Measurements from ENCODE around the gene CAVIN3. TPM values are rescaled to one million over a fixed set of nuclear protein-coding genes. Genes with fewer than 3 reads are reported as not detected.

CAVIN3 gene
- total RNA-seq: 365 and 424 TPM in 2 replicates

DNA sequence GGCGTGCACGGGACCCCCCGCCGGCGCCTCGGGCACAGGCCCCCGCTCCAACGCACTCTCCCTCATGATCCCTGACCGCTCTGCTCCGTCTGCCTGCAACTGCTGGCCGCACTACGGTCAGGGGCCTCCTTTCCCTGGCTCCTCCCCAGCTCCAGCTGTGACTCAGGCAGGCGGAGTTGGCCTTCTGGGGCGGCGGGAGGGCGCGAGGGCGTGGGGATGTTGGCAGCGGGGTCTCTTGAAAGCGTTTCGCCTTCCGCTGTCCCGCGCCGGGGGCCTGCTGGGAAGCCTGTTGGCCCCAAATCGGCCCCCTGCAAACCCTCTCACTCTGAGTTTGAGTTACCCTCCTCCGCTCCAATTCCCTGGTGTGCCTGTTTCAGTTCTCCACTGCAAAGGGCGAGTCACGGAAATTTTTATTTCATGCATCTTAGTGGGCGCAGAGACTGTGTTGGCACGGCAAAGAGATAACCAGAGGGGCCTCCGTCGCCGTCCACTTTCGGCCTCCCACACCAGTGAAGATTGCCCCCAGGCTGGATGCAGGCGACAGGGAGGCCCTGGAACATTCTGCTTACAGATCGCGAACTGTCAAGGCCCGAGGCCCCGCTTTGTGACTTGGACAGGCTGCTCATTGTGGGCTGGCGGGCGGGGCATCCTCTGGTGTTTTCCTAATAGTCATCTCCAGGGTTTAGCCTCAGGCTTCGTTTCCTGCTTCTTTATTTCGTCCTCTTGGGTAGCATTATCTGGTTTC, at the start of gene CAVIN3:
TSS of gene CAVIN3 (minus strand) at position 91 of the 745 bp plus-strand sequence. CDS start at position 66, 25 bp downstream.
- no peak for DNase-seq (ENCODE audit: extremely low read depth, low read depth, low spot score)

DNA sequence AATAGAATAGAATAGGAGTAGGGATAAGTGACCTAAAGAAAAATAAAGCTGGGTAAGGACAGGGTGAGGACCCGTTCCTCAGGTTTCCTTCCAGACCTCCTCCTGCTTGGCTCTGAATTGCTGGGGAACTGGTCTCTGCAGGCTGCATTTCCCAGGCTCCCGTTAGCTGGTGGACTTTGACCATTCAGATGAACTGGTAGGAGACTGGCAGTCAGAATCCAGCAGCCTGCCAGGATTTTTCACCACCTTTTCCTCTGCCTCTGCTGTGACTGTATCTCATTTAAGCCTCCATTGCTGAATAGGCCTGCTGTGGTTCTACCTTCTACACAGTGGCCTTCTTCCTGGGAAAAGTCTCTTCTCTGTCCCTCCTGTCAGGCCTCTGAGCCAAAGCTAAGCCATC, 45.4 kb upstream of the CAVIN3 start:
- no peak for DNase-seq (ENCODE audit: extremely low read depth, low read depth, low spot score)

DNA sequence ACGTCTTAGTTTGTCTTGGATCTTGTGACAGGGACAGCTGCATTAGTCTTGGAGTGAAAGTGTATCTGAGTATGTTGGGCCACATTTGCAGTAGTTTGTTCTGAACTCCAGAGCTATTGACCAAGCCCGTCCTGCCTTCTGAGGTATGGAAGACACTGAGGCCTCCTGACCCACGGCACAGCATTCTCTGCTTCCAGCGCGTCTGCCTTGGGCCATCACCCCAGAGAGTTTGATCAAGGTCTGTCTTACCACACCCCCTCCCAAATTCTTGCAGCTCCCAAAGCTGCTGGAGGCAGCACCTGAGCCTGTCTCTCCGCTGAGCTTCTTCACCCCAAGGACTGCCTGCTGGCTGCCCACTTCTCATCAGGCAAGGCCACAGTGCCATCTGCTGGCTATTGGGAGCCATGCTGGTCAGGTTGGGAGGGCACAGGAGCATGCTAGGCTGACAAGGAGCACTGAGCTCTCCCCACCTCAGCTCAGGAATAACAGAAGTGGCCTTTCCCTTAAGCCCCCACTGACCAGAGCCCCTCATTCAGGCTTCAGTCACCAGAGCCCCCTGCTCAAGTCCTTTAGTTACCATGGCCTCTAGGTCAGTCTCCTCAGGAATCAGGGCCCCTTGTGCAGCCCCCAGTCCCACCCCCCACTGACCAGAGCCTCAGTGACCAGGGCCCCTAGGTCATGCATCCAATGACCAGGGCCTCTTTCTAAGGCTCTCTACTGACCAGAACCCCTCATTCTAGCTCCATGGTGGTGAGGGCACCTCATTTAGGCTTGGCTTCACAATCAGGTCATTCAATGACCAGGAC, 42.8 kb upstream of the CAVIN3 start:
- DNase-seq (ENCODE audit: extremely low read depth, low read depth, low spot score): no peak

- no peak for DNase-seq (ENCODE audit: extremely low read depth, low read depth, low spot score)
Measured at GRCh38 chr11:6362185-6362872, 42.0 kb upstream of the CAVIN3 start.

GRCh38 chr11:6360183-6360582, 39.9 kb upstream of the CAVIN3 start:
- DNase-seq (ENCODE audit: extremely low read depth, low read depth, low spot score): no peak

DNA sequence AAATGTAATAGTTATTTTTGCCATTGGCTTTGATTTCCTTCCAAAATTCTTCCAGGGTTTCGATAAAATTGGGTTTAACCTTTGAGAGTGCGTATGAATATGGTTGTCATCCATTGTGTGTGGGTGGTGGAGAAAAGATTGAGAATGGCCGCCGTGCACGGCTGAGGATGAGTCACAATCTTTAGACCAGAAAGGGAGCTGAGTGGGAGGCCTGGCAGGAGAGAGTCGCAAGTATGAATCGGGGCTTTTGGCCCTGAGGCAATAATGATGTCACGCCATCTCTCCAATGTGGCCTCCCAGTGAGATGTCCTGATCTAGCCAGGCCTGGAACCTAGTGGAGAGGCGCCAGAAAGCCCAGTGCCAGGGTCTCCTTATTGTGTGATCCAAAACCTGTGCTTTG, 36.9 kb upstream of the CAVIN3 start:
- DNase-seq (ENCODE audit: extremely low read depth, low read depth, low spot score): no peak

GRCh38 chr11:6356503-6357055, 36.3 kb upstream of the CAVIN3 start:
- DNase-seq (ENCODE audit: extremely low read depth, low read depth, low spot score): no peak

GRCh38 chr11:6354651-6355485, 34.6 kb upstream of the CAVIN3 start:
- no peak for DNase-seq (ENCODE audit: extremely low read depth, low read depth, low spot score)

DNA sequence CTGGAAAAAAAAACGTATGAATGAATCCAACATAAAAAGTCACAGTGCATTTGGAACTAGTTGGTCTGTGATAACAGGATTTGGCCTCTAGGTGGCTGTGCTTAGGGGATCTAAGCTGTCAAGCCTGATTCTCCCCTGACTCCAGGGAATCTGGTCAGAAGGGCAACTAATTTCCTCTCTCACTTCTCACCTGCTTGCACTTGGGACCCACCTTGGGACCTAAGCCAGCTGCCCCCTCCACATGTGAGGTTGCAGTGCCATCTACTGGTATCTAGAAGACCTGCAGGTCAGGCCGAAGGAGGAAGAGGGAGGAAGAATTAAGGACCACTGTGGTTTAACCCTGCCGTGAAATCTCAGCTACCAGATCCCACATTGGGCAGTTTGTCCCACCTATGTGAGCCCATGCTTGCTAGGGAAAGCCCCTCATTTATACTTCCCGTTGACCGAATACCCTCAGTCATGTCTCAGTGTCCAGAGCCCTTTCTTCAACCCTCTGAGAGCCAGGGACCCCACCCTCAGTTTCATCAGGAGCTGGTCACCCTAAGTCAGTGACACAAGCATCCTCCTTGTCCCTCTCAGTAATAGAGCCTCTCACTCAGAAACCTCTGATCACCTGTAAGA, 33.2 kb upstream of the CAVIN3 start:
- DNase-seq (ENCODE audit: extremely low read depth, low read depth, low spot score): no peak

DNA sequence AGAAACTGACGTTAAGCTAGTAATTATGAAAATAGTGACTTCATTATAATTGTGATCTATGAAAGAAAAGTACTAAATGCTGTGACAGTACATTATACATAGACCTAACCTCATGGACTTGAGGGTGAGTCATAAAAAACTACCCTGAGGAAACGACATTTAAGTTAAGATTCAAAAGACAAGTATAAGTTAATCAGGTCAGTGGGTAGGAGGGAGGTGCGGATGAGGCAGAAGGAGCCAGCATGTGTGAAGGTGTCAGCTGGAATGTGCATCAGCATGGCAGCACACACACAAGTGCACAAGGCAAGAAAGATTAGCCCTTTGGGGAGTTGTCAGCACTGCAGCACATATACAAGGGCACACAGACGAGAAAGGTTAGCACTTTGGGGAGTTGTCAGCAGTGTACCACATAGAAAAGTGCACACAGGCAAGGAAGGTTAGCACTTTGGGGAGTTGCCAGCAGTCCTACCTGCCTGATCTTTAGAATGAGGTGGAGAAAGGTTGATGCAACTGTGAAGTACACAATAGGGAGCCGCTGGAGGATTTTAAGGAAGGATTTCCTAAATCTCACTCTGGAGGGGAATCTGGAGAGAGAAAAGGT, 31.6 kb upstream of the CAVIN3 start:
- no peak for DNase-seq (ENCODE audit: extremely low read depth, low read depth, low spot score)

GRCh38 chr11:6350486-6350885, 30.2 kb upstream of the CAVIN3 start:
- no peak for DNase-seq (ENCODE audit: extremely low read depth, low read depth, low spot score)

GRCh38 chr11:6350043-6350442, 29.7 kb upstream of the CAVIN3 start:
- no peak for DNase-seq (ENCODE audit: extremely low read depth, low read depth, low spot score)

DNA sequence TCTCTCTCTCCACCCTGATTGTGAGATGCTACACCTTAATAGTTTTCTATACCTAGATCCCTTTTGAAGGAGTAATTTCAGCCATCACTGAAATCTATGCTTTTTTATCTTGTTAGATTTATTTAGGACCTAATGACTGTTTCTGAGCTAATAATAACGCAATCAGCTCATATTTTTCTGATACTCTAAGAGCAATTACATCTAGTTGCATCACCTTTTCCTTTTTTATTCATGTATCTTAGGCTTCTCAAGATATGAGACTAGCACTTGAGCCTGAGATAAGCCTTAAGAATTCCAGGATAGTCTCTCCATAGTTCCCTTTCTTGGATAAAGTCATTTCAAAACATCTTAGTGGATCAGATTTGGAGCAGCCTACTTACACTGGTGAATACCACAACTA, 25.1 kb upstream of the CAVIN3 start:
- no peak for DNase-seq (ENCODE audit: extremely low read depth, low read depth, low spot score)

GRCh38 chr11:6336293-6336692, 16.0 kb upstream of the CAVIN3 start:
- DNase-seq (ENCODE audit: extremely low read depth, low read depth, low spot score): no peak

DNA sequence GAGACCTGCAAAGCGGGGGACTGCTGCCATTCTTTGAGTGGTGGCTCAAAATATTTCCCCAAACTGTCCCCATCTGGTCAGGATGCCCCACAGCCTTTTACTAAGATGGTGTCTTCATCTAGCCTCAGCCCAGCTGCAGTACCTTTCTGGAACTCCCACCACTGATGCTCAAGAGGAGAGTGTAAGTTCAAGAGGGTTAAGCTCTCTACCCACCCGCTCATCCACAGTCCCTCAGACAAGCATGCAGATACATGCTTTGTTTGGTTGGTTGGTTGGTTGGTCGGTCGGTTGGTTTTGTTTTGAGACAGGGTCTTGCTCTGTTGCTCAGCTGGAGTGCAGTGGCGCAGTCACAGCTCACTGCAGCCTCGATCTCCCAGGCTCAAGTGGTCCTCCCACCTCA, 14.5 kb upstream of the CAVIN3 start:
- no peak for DNase-seq (ENCODE audit: extremely low read depth, low read depth, low spot score)

GRCh38 chr11:6333095-6333494, 12.8 kb upstream of the CAVIN3 start:
- no peak for DNase-seq (ENCODE audit: extremely low read depth, low read depth, low spot score)

DNA sequence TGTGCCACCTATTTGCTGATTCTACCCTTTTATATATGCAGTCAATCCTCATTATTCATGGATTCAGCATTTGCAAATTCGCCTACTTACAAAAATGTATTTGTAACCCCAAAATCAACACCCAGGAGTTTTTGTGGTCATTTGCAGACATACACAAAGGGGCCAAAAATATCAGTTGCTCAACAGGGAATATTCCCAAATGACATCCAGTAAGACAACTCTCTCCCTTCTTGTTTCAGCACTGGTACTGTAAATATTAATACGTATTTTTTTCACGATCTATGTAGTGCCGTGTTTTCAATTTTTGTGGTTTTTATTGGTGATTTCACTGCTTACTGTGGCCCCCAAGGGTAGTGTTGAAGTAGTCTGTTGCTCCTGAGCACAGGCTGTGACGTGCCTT, 11.8 kb upstream of the CAVIN3 start:
- no peak for DNase-seq (ENCODE audit: extremely low read depth, low read depth, low spot score)

- DNase-seq (ENCODE audit: extremely low read depth, low read depth, low spot score): no peak
Measured at GRCh38 chr11:6328321-6328720, 8.0 kb upstream of the CAVIN3 start.

DNA sequence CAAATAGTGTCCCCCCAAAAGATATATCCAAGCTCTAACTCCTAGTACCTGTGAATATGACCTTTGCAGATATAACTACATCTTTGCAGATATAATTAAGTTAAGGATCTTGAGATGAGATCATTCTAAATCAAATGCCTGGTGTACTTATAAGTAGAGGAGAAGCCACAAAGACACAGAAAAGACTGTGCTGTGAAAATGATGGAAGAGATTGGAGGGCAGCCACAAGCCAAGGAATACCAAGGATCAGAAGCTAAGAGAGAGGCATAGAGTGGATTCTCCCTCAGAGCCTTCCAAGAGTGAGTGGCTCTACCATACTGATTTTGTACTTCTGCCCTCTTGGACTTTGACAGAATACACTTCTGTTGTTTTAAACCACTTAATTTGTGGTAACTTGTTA, 7.5 kb upstream of the CAVIN3 start:
- no peak for DNase-seq (ENCODE audit: extremely low read depth, low read depth, low spot score)

DNA sequence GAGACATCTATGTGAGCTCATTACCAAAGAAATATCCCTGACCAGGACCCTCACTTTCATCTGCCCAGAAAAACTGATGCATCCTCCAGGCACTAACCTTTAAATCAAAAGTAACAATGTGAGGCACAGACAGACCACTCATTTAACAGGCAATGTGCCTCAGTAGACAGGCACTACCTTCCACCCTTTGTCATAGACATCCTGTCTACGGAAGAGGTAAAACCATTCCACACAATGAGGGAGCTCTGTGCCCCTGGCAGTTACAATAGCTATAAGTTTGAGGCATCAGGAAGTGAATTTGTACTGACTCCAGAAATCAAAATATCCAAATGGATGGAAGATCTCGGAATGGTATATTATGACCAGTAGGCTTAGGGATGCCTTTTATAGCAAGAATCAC, 6.7 kb upstream of the CAVIN3 start:
- no peak for DNase-seq (ENCODE audit: extremely low read depth, low read depth, low spot score)

Measured in glomerular endothelial cell (primary cell).